H9 (cell line): ENCODE data around the gene SSPN. TPM values are rescaled to one million over a fixed set of nuclear protein-coding genes. Genes with fewer than 3 reads are reported as not detected.

Experiments
- DNase-seq: peaks from one replicate; pipeline ENCODE4 v3.0.0-alpha.2; 2017
- H2AFZ ChIP-seq: one replicate; pipeline ENCODE4 v1.6.1; 2013; ENCODE audit warnings: mild to moderate bottlenecking, low read length, control low read depth, moderate library complexity
- H2AK5ac ChIP-seq: 2 replicates; pipeline ENCODE4 v1.6.1; 2013; ENCODE audit warnings: low read length, control low read depth, mixed read lengths; ENCODE audit not compliant: insufficient read length
- H2BK120ac ChIP-seq: one replicate; pipeline ENCODE4 v1.6.1; 2013; ENCODE audit warnings: low read depth, mild to moderate bottlenecking, low read length, control low read depth, inconsistent platforms; ENCODE audit not compliant: poor library complexity, severe bottlenecking
- H2BK12ac ChIP-seq: 2 replicates; pipeline ENCODE4 v1.6.1; 2013; ENCODE audit warnings: low read length, control low read depth, mixed read lengths, low read depth; ENCODE audit not compliant: insufficient read length
- H2BK15ac ChIP-seq: 2 replicates; pipeline ENCODE4 v1.6.1; 2013; ENCODE audit warnings: low read depth, low read length, control low read depth
- H2BK20ac ChIP-seq: one replicate; pipeline ENCODE4 v1.6.1; 2013; ENCODE audit warnings: low read depth, mild to moderate bottlenecking, low read length, control low read depth, inconsistent platforms; ENCODE audit not compliant: poor library complexity, severe bottlenecking
- H2BK5ac ChIP-seq: 2 replicates; pipeline ENCODE4 v1.6.1; 2013; ENCODE audit warnings: low read length, control low read depth, mixed read lengths; ENCODE audit not compliant: insufficient read length
- H3K14ac ChIP-seq: 2 replicates; pipeline ENCODE4 v1.6.1; 2013; ENCODE audit warnings: low read length, control low read depth; ENCODE audit not compliant: insufficient read depth
- H3K18ac ChIP-seq: 2 replicates; pipeline ENCODE4 v1.6.1; 2013; ENCODE audit warnings: low read depth, mild to moderate bottlenecking, mixed read lengths, low read length, control low read depth; ENCODE audit not compliant: insufficient read length
- H3K23ac ChIP-seq: 2 replicates; pipeline ENCODE4 v1.6.1; 2013; ENCODE audit warnings: low read length, control low read depth, mixed read lengths, low read depth; ENCODE audit not compliant: insufficient read length
- H3K23me2 ChIP-seq: 2 replicates; pipeline ENCODE4 v1.6.1; 2013; ENCODE audit warnings: low read depth, mild to moderate bottlenecking, mixed read lengths, low read length, control low read depth; ENCODE audit not compliant: insufficient read length, poor library complexity, severe bottlenecking
- H3K27ac ChIP-seq: 2 replicates; pipeline ENCODE4 v1.5.1; 2013; ENCODE audit warnings: low read length, control low read depth, mixed read lengths, low read depth; ENCODE audit not compliant: insufficient read length
- H3K27me3 ChIP-seq: 2 replicates; pipeline ENCODE4 v1.6.1; 2013; ENCODE audit warnings: low read length, control low read depth, inconsistent platforms; ENCODE audit not compliant: insufficient read depth
- H3K4ac ChIP-seq: 2 replicates; pipeline ENCODE4 v1.6.1; 2013; ENCODE audit warnings: low read depth, mild to moderate bottlenecking, control low read depth, inconsistent platforms, low read length, moderate library complexity
- H3K4me1 ChIP-seq: 2 replicates; pipeline ENCODE4 v1.6.1; 2013; ENCODE audit warnings: low read length, control low read depth, inconsistent platforms; ENCODE audit not compliant: insufficient read depth
- H3K4me2 ChIP-seq: 2 replicates; pipeline ENCODE4 v1.6.1; 2013; ENCODE audit warnings: low read length, control low read depth, mixed read lengths; ENCODE audit not compliant: insufficient read length, insufficient read depth
- H3K56ac ChIP-seq: 2 replicates; pipeline ENCODE4 v1.6.1; 2013; ENCODE audit warnings: low read depth, mild to moderate bottlenecking, mixed read lengths, low read length, control low read depth; ENCODE audit not compliant: insufficient read length
- H3K79me1 ChIP-seq: 2 replicates; pipeline ENCODE4 v1.6.1; 2013; ENCODE audit warnings: low read depth, mild to moderate bottlenecking, moderate library complexity, low read length, control low read depth, inconsistent platforms; ENCODE audit not compliant: insufficient read depth, poor library complexity, severe bottlenecking
- H3K79me2 ChIP-seq: 2 replicates; pipeline ENCODE4 v1.6.1; 2013; ENCODE audit warnings: low read length, control low read depth, inconsistent platforms; ENCODE audit not compliant: insufficient read depth
- H3K9ac ChIP-seq: 2 replicates; pipeline ENCODE4 v1.6.1; 2013; ENCODE audit warnings: low read length, control low read depth, mixed read lengths; ENCODE audit not compliant: insufficient read length; ENCODE audit errors: extremely low read depth
- H3K9me3 ChIP-seq: one replicate; pipeline ENCODE4 v1.6.1; 2013; ENCODE audit warnings: low read depth, low read length, inconsistent platforms; ENCODE audit not compliant: control insufficient read depth
- H3T11ph ChIP-seq: one replicate; pipeline ENCODE4 v1.6.1; 2013; ENCODE audit warnings: mild to moderate bottlenecking, low read length, control low read depth, inconsistent platforms
- H4K20me1 ChIP-seq: one replicate; pipeline ENCODE4 v1.6.1; 2013; ENCODE audit not compliant: control insufficient read depth, insufficient read length, insufficient read depth
- H4K5ac ChIP-seq: 2 replicates; pipeline ENCODE4 v1.6.1; 2013; ENCODE audit warnings: low read depth, mild to moderate bottlenecking, mixed read lengths, low read length, control low read depth; ENCODE audit not compliant: insufficient read length
- H4K8ac ChIP-seq: replicated peaks from 2 replicates; pipeline ENCODE4 v1.6.1; 2013; ENCODE audit warnings: low read length, control low read depth, mixed read lengths, low read depth; ENCODE audit not compliant: insufficient read length
- H4K91ac ChIP-seq: 2 replicates; pipeline ENCODE4 v1.6.1; 2013; ENCODE audit warnings: low read depth, mild to moderate bottlenecking, moderate library complexity, mixed read lengths, low read length, control low read depth; ENCODE audit not compliant: insufficient read length
- H3K27ac Mint-ChIP-seq, 3 experiments: 2 replicates in 2 of 3; 3 replicates in 1 of 3; pipeline ENCODE4 v1.8.0; 2020 to 2021; ENCODE audit warnings: mixed read lengths in 3 of 3, mild to moderate bottlenecking in 1 of 3, moderate library complexity in 1 of 3
- H3K27me3 Mint-ChIP-seq: 2 replicates; pipeline ENCODE4 v1.8.0; 2021; ENCODE audit warnings: low read depth, mild to moderate bottlenecking, moderate library complexity, mixed read lengths
- H3K36me3 Mint-ChIP-seq, 3 experiments: 2 replicates in 2 of 3; 3 replicates in 1 of 3; pipeline ENCODE4 v1.8.0; 2020 to 2021; ENCODE audit warnings: low read depth in 3 of 3, mixed read lengths in 3 of 3; ENCODE audit not compliant: insufficient read depth in 1 of 3
- H3K4me1 Mint-ChIP-seq, 2 experiments: 2 replicates each; pipeline ENCODE4 v1.8.0; 2020; ENCODE audit warnings: mixed read lengths in 2 of 2
- H3K4me3 Mint-ChIP-seq, 2 experiments: 2 replicates in 1 of 2; 3 replicates in 1 of 2; pipeline ENCODE4 v1.8.0; 2020 to 2021; ENCODE audit warnings: mild to moderate bottlenecking in 2 of 2, mixed read lengths in 2 of 2, moderate library complexity in 1 of 2
- H3K9me3 Mint-ChIP-seq, 2 experiments: 2 replicates in 1 of 2; 3 replicates in 1 of 2; pipeline ENCODE4 v1.8.0; 2020; ENCODE audit warnings: mild to moderate bottlenecking in 2 of 2, mixed read lengths in 2 of 2, moderate library complexity in 1 of 2
- CTCF ChIP-seq: fragments of 200-600 bp; sonication (generic); conservative IDR thresholded peaks from 3 replicates; pipeline ENCODE4 v1.8.0; 2021; ENCODE audit warnings: antibody characterized with exemption, mild to moderate bottlenecking
- WGBS: extraction: QIAGEN DNeasy Blood & Tissue Kit; methylation state at CpG from one replicate; pipeline ENCODE4 v1.1.7; 2013; ENCODE audit warnings: missing lambda C conversion rate, low lambda C conversion rate, mixed read lengths; ENCODE audit not compliant: insufficient read length; ENCODE audit errors: extremely low coverage; 5-methylcytosine and 5-hydroxymethylcytosine counted together
- total RNA-seq: library from RNA; stranded (reverse); gene quantifications from 2 replicates; pipeline ENCODE4 v1.2.1, GENCODE V29; 2021

SSPN gene
- total RNA-seq, 1 experiment from 2014 or later, result 0.81 TPM

- no peaks in the 10 kb centered on the region for H3K4me1 ChIP-seq
- no peak overlapping the region for H3K4me2 ChIP-seq
- H3K9me3 Mint-ChIP-seq, result no peaks in the 10 kb centered on the region; a peak in 1 of 5 replicates
- H3K27me3 ChIP-seq, result no peaks in the 10 kb centered on the region
- no peaks in the 10 kb centered on the region for H3K79me2 ChIP-seq
- no peak overlapping the region for H3K9ac ChIP-seq
- no peaks in the 10 kb centered on the region for H4K20me1 ChIP-seq
- no peaks in the 10 kb centered on the region for H3K4me1 Mint-ChIP-seq
- no peak overlapping the region for H3K18ac ChIP-seq
- H2BK12ac ChIP-seq, result no peak overlapping the region
- H2AK5ac ChIP-seq, result no peak overlapping the region
- DNase-seq, result no peak
- no CpG with 5 or more reads among the region's 7 CpGs for WGBS
- no peak overlapping the region for H3T11ph ChIP-seq
- H3K79me1 ChIP-seq, result no peaks in the 10 kb centered on the region
- TF ChIP-seq CTCF, result no peak
- no peak overlapping the region for H3K23ac ChIP-seq
- no peaks in the 10 kb centered on the region for H3K9me3 ChIP-seq
- no peak overlapping the region for H4K5ac ChIP-seq
- H2BK20ac ChIP-seq, result no peak overlapping the region
- H2BK15ac ChIP-seq, result no peak overlapping the region
- H3K4ac ChIP-seq, result no peak overlapping the region
- no peak overlapping the region for H3K4me3 Mint-ChIP-seq
- no peak overlapping the region for H2BK120ac ChIP-seq
- H3K23me2 ChIP-seq, result no peaks in the 10 kb centered on the region
- H3K27me3 Mint-ChIP-seq, result peaks cover 13% of the 10 kb centered on the region; the same call in 1 of the 2 replicates
- H4K8ac ChIP-seq, result no peak overlapping the region
- no peak overlapping the region for H2AFZ ChIP-seq
- no peak overlapping the region for H2BK5ac ChIP-seq
- no peak overlapping the region for H3K14ac ChIP-seq
- no peak overlapping the region for H3K27ac ChIP-seq
- H3K36me3 Mint-ChIP-seq, result no peaks in the 10 kb centered on the region
- no peak overlapping the region for H3K27ac Mint-ChIP-seq
- no peak overlapping the region for H3K56ac ChIP-seq
- no peak overlapping the region for H4K91ac ChIP-seq
Observed at GRCh38 chr12:26177283-26177682, 18.1 kb upstream of the SSPN start.
